ENCODE measurements around the gene EIF5A2. TPM values are rescaled to one million over a fixed set of nuclear protein-coding genes. Genes with fewer than 3 reads are reported as not detected.

The EIF5A2 gene
- total and polyA plus RNA-seq, 4 donors, result 1.6 to 2.4 (median 1.9) TPM

DNA sequence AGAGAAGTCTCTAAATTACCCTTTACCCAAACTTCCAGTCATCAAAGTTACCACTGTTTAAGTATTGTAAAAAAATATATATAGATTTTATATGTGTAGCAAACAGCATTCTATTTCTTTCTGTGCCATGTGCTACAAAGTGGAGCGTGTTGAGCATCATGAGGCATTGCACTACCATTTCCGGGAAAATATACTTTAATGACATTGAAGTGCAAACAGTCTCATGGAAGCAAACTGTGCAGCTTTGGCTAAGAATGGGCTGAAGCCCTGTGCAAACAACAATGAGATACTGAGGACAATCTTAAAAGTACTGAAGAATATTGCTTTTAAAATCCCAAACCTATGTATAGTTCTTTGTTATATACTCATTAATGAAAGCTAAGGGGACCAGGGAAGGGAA lies 31.9 kb downstream of the EIF5A2 start:
- H3K27ac ChIP-seq (ENCODE audit: low read depth in 1 of 2, low read length in 2 of 2), result no peak overlapping the region
- no peak for DNase-seq (ENCODE audit: low spot score)
- H3K4me1 ChIP-seq (ENCODE audit: control insufficient read depth in 4 of 4, insufficient read depth in 4 of 4, low read length in 3 of 4), result no peaks in the 10 kb centered on the region
- 86% methylated on average over 2 of the region's 2 CpGs for WGBS
- H3K27me3 ChIP-seq (ENCODE audit: control insufficient read depth in 4 of 4, insufficient read depth in 4 of 4, low read length in 3 of 4), result no peaks in the 10 kb centered on the region
- no peak overlapping the region for H3K4me3 ChIP-seq (ENCODE audit: low read depth in 1 of 3, low read length in 3 of 3)
- no peaks in the 10 kb centered on the region for H3K9me3 ChIP-seq (ENCODE audit: control insufficient read depth in 4 of 4, low read length in 3 of 4)
- no peaks in the 10 kb centered on the region for H3K36me3 ChIP-seq (ENCODE audit: control insufficient read depth in 4 of 4, insufficient read depth in 3 of 4, low read depth in 1 of 4, low read length in 3 of 4)
- no peak overlapping the region for H3K9ac ChIP-seq (ENCODE audit: low read depth in 1 of 2, low read length in 2 of 2)
- TF ChIP-seq FOXA1 (IDR thresholded peaks at IDR 0.05), result no peak
- no peak for TF ChIP-seq GABPA (IDR thresholded peaks at IDR 0.05 in 1 of 2, conservative IDR thresholded peaks at IDR 0.05 in 1 of 2)
- TF ChIP-seq SP1 (IDR thresholded peaks at IDR 0.05), result no peak
- no peak for TF ChIP-seq NR2F2 (IDR thresholded peaks at IDR 0.05)
- no peak for TF ChIP-seq EGR1 (IDR thresholded peaks at IDR 0.05; ENCODE audit: low read depth in 2 of 2)
- no peak for TF ChIP-seq JUND (IDR thresholded peaks at IDR 0.05)
- TF ChIP-seq, protein P1, sequence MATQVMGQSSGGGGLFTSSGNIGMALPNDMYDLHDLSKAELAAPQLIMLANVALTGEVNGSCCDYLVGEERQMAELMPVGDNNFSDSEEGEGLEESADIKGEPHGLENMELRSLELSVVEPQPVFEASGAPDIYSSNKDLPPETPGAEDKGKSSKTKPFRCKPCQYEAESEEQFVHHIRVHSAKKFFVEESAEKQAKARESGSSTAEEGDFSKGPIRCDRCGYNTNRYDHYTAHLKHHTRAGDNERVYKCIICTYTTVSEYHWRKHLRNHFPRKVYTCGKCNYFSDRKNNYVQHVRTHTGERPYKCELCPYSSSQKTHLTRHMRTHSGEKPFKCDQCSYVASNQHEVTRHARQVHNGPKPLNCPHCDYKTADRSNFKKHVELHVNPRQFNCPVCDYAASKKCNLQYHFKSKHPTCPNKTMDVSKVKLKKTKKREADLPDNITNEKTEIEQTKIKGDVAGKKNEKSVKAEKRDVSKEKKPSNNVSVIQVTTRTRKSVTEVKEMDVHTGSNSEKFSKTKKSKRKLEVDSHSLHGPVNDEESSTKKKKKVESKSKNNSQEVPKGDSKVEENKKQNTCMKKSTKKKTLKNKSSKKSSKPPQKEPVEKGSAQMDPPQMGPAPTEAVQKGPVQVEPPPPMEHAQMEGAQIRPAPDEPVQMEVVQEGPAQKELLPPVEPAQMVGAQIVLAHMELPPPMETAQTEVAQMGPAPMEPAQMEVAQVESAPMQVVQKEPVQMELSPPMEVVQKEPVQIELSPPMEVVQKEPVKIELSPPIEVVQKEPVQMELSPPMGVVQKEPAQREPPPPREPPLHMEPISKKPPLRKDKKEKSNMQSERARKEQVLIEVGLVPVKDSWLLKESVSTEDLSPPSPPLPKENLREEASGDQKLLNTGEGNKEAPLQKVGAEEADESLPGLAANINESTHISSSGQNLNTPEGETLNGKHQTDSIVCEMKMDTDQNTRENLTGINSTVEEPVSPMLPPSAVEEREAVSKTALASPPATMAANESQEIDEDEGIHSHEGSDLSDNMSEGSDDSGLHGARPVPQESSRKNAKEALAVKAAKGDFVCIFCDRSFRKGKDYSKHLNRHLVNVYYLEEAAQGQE (IDR thresholded peaks at IDR 0.05), result no peak
- TF ChIP-seq, protein P2, sequence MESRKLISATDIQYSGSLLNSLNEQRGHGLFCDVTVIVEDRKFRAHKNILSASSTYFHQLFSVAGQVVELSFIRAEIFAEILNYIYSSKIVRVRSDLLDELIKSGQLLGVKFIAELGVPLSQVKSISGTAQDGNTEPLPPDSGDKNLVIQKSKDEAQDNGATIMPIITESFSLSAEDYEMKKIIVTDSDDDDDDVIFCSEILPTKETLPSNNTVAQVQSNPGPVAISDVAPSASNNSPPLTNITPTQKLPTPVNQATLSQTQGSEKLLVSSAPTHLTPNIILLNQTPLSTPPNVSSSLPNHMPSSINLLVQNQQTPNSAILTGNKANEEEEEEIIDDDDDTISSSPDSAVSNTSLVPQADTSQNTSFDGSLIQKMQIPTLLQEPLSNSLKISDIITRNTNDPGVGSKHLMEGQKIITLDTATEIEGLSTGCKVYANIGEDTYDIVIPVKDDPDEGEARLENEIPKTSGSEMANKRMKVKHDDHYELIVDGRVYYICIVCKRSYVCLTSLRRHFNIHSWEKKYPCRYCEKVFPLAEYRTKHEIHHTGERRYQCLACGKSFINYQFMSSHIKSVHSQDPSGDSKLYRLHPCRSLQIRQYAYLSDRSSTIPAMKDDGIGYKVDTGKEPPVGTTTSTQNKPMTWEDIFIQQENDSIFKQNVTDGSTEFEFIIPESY (IDR thresholded peaks at IDR 0.05), result no peak
- no peak for TF ChIP-seq RXRA (IDR thresholded peaks at IDR 0.05)
- TF ChIP-seq, protein P3, sequence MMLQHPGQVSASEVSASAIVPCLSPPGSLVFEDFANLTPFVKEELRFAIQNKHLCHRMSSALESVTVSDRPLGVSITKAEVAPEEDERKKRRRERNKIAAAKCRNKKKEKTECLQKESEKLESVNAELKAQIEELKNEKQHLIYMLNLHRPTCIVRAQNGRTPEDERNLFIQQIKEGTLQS (IDR thresholded peaks at IDR 0.05), result no peak
- TF ChIP-seq, protein P4, sequence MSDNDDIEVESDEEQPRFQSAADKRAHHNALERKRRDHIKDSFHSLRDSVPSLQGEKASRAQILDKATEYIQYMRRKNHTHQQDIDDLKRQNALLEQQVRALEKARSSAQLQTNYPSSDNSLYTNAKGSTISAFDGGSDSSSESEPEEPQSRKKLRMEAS (IDR thresholded peaks at IDR 0.05), result no peak

DNA sequence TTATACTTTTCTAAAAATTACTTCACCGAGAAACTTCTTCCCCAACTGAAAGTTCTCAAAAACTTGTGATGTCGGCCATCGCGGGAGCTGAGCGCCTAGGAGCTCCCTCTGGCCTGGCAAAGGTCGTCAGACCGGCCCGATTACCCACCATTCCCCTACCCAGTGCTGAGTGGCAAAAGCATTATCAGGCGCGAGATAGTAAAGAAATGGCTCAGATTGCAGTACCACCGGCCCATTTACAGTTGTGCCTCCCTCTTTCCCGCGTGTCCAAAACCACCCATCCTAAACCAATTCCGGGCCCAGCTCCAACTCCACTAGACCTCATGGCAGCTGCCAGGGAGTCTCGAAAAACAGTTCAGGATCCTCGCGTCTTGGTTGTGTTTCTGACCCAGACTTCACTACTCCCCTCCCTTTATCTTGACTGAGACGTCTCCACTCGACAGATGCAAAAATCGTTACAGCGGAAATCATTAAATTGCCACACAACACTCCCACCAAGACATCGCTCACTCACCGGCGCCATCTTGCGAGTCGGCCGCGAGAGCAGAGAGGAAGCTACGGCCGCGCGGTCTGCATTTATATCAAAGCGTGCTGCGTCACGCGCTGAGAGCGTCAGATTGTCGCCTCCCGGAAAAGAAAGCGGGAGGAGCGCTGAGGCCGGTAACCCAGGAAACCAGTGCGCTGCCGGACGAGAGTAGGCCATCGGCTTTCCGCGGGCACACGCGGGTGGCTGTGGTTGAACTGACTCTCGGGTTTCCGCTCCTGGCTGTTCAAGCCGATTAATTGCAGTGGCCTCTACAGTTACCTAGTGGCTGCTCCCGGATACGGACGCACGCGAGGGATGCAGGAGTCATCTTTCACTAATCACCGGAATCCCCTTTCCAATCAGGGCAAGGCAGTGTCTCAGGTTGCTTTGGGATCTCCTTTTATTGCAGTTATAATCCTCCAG lies 38.5 kb downstream of the EIF5A2 start, which contains the start of gene RPL22L1:
RPL22L1 (minus strand) TSS at position 551 of the 949 bp plus-strand sequence; CDS start at position 523, 28 bp downstream.
- peak within 1 kb of the TSS; percentile 80 to 95 (median 92) for H3K4me3 ChIP-seq (ENCODE audit: low read depth in 1 of 3, low read length in 3 of 3)
- no peaks in the 10 kb centered on the region for H3K9me3 ChIP-seq (ENCODE audit: control insufficient read depth in 4 of 4, low read length in 3 of 4)
- H3K27ac ChIP-seq (ENCODE audit: low read depth in 1 of 2, low read length in 2 of 2), result peak within 1 kb of the TSS; percentile 86 to 91
- peaks cover 6 to 28% (median 26%) of the 10 kb centered on the region in 4 donors for H3K36me3 ChIP-seq (ENCODE audit: control insufficient read depth in 4 of 4, insufficient read depth in 3 of 4, low read depth in 1 of 4, low read length in 3 of 4)
- H3K9ac ChIP-seq (ENCODE audit: low read depth in 1 of 2, low read length in 2 of 2), result peak within 1 kb of the TSS; percentile 65 to 84
- no peaks in the 10 kb centered on the region for H3K27me3 ChIP-seq (ENCODE audit: control insufficient read depth in 4 of 4, insufficient read depth in 4 of 4, low read length in 3 of 4)
- peak; percentile 91 for DNase-seq (ENCODE audit: low spot score)
- peaks cover 2 to 16% (median 8%) of the 10 kb centered on the region in 4 donors for H3K4me1 ChIP-seq (ENCODE audit: control insufficient read depth in 4 of 4, insufficient read depth in 4 of 4, low read length in 3 of 4)
- WGBS, result under 1% methylated on average over 59 of the region's 59 CpGs
- TF ChIP-seq HNF4G (IDR thresholded peaks at IDR 0.05) (no peak), RXRA (IDR thresholded peaks at IDR 0.05) (peak; percentile 39 to 44), YY1 (IDR thresholded peaks at IDR 0.05) (peak; percentile 99), GABPA (IDR thresholded peaks at IDR 0.05 in 1 of 2, conservative IDR thresholded peaks at IDR 0.05 in 1 of 2) (peak in 1 of 2 donors; percentile 52), SP1 (IDR thresholded peaks at IDR 0.05) (peak; percentile 54), TAF1 (conservative IDR thresholded peaks at IDR 0.05) (peak; percentile 95), FOXA1 (IDR thresholded peaks at IDR 0.05) (no peak), FOXA2 (IDR thresholded peaks at IDR 0.05) (no peak), HNF4A (conservative IDR thresholded peaks at IDR 0.05) (peak in 1 of 2 donors; percentile 6), EGR1 (IDR thresholded peaks at IDR 0.05; ENCODE audit: low read depth in 2 of 2) (peak in 1 of 2 donors; percentile 26)
- TF ChIP-seq, protein P5, sequence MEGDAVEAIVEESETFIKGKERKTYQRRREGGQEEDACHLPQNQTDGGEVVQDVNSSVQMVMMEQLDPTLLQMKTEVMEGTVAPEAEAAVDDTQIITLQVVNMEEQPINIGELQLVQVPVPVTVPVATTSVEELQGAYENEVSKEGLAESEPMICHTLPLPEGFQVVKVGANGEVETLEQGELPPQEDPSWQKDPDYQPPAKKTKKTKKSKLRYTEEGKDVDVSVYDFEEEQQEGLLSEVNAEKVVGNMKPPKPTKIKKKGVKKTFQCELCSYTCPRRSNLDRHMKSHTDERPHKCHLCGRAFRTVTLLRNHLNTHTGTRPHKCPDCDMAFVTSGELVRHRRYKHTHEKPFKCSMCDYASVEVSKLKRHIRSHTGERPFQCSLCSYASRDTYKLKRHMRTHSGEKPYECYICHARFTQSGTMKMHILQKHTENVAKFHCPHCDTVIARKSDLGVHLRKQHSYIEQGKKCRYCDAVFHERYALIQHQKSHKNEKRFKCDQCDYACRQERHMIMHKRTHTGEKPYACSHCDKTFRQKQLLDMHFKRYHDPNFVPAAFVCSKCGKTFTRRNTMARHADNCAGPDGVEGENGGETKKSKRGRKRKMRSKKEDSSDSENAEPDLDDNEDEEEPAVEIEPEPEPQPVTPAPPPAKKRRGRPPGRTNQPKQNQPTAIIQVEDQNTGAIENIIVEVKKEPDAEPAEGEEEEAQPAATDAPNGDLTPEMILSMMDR (IDR thresholded peaks at IDR 0.05; ENCODE audit: low read depth, low read length, missing input control), result no peak
- TF ChIP-seq, protein P1 (IDR thresholded peaks at IDR 0.05), result peak; percentile 96
- TF ChIP-seq, protein P3 (IDR thresholded peaks at IDR 0.05), result peak; percentile 34
- TF ChIP-seq, protein P4 (IDR thresholded peaks at IDR 0.05), result peak; percentile 90

Measured in liver (tissue), 9 donors.